ENCODE data around the gene NTRK3. TPM values are rescaled to one million over a fixed set of nuclear protein-coding genes. Genes with fewer than 3 reads are reported as not detected.

The NTRK3 gene
- total RNA-seq, 2 experiments from 2014 or later, result 0.78 TPM; not detected in 1

DNA sequence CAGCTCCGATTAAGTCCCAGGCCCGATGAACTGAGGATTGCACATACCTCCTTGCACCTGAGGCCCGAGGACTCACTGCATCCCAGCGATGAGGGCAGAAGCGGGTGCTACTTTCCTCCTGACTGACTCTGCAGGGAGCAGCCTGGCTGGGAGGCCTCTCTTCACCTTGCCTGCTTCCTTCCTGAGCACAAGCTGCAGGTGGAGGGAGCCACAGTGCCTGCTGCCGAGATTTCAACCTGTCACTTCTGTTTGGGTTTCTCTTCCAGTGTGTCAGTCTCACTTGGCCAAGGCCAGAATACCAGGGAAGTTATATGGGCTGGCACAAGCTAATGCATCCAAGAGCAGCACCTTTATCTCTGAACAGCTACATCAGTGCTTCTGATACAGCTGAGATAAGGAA, 185.4 kb downstream of the NTRK3 start:
- Histone ChIP-seq H3K4me1 (ENCODE audit: insufficient read depth, low read length) (no peaks in the 10 kb centered on the region), H3K27me3 (ENCODE audit: control insufficient read depth in 1 of 2, insufficient read depth in 2 of 2, low read length in 2 of 2) (no peaks in the 10 kb centered on the region), H3K27ac (ENCODE audit: low read depth in 1 of 2, low read length in 2 of 2) (no peak overlapping the region), H3K4me3 (ENCODE audit: low read length) (no peak overlapping the region), H3K36me3 (ENCODE audit: insufficient read depth, low read length) (no peaks in the 10 kb centered on the region), H3K9me3 (ENCODE audit: control insufficient read depth in 1 of 2, insufficient read depth in 1 of 2, low read length in 2 of 2) (no peaks in the 10 kb centered on the region)
- Mint-ChIP-seq H3K4me3 (no peak overlapping the region), H3K36me3 (ENCODE audit: low read depth) (no peaks in the 10 kb centered on the region), H3K27ac (no peak overlapping the region), H3K27me3 (no peaks in the 10 kb centered on the region), H3K9me3 (no peaks in the 10 kb centered on the region), H3K4me1 (ENCODE audit: low read depth) (no peaks in the 10 kb centered on the region)
- intact Hi-C loops (cut with DNase I, micrococcal nuclease), result no loop called here
- ATAC-seq (ENCODE audit: poor library complexity), result no peak
- CTCF ChIA-PET, result no interaction called here
- POLR2A ChIA-PET, result no interaction called here
- TF ChIP-seq, protein P1, sequence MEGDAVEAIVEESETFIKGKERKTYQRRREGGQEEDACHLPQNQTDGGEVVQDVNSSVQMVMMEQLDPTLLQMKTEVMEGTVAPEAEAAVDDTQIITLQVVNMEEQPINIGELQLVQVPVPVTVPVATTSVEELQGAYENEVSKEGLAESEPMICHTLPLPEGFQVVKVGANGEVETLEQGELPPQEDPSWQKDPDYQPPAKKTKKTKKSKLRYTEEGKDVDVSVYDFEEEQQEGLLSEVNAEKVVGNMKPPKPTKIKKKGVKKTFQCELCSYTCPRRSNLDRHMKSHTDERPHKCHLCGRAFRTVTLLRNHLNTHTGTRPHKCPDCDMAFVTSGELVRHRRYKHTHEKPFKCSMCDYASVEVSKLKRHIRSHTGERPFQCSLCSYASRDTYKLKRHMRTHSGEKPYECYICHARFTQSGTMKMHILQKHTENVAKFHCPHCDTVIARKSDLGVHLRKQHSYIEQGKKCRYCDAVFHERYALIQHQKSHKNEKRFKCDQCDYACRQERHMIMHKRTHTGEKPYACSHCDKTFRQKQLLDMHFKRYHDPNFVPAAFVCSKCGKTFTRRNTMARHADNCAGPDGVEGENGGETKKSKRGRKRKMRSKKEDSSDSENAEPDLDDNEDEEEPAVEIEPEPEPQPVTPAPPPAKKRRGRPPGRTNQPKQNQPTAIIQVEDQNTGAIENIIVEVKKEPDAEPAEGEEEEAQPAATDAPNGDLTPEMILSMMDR (IDR thresholded peaks at IDR 0.05), result no peak
- DNase-seq, result no peak

DNA sequence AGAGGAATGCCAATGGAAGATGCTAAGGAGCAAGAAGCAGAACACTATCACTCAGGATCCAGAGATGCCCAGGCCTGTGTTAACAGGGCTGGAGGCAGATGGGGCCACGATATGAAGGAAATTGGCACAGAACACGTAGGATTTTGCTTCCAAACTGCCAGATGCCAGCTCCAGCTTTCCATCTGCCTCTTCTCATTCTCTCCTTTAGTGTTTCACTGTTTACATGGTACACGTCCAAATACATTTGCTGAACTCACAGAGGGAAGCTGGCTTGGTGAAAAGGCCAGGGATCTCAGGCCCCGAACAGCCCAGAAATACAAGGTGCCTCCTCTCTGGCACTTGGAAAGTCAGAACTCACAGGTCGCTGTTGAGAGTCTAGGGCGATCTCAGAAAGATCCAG, 187.0 kb downstream of the NTRK3 start:
- ATAC-seq (ENCODE audit: poor library complexity), result no peak
- Mint-ChIP-seq H3K4me3 (no peak overlapping the region), H3K27me3 (no peaks in the 10 kb centered on the region), H3K9me3 (no peaks in the 10 kb centered on the region), H3K27ac (no peak overlapping the region), H3K36me3 (ENCODE audit: low read depth) (no peaks in the 10 kb centered on the region), H3K4me1 (ENCODE audit: low read depth) (no peaks in the 10 kb centered on the region)
- intact Hi-C loops (cut with DNase I, micrococcal nuclease), result no loop called here
- Histone ChIP-seq H3K4me1 (ENCODE audit: insufficient read depth, low read length) (no peaks in the 10 kb centered on the region), H3K27ac (ENCODE audit: low read depth in 1 of 2, low read length in 2 of 2) (no peak overlapping the region), H3K4me3 (ENCODE audit: low read length) (no peak overlapping the region), H3K9me3 (ENCODE audit: control insufficient read depth in 1 of 2, insufficient read depth in 1 of 2, low read length in 2 of 2) (no peaks in the 10 kb centered on the region), H3K27me3 (ENCODE audit: control insufficient read depth in 1 of 2, insufficient read depth in 2 of 2, low read length in 2 of 2) (no peaks in the 10 kb centered on the region), H3K36me3 (ENCODE audit: insufficient read depth, low read length) (no peaks in the 10 kb centered on the region)
- CTCF ChIA-PET, result no interaction called here
- DNase-seq, result no peak
- POLR2A ChIA-PET, result no interaction called here
- TF ChIP-seq, protein P1 (IDR thresholded peaks at IDR 0.05), result no peak

DNA sequence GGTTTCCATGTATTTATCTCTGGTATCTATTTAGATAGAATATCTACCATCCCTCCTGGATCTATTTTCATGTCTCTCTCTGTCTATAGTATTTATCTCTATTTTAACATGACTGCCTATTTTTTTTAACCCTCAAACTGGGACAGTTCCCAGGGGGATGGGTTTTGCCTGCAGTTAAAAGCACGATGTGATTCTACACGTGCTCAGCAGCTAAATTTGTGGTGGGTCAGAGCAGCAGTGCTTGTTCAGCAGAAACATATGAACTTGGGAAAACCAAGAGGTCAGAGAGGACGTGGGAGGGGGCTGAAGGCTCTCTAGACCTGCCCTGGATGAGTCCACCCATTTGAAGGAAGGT, 189.2 kb downstream of the NTRK3 start:
- H3K4me3 Mint-ChIP-seq, result no peak overlapping the region
- DNase-seq (no peak), ATAC-seq (ENCODE audit: poor library complexity) (no peak)
- intact Hi-C loops (cut with DNase I, micrococcal nuclease), result no loop called here
- no peaks in the 10 kb centered on the region for H3K4me1 Mint-ChIP-seq (ENCODE audit: low read depth)
- Histone ChIP-seq H3K36me3 (ENCODE audit: insufficient read depth, low read length) (no peaks in the 10 kb centered on the region), H3K27me3 (ENCODE audit: control insufficient read depth in 1 of 2, insufficient read depth in 2 of 2, low read length in 2 of 2) (no peaks in the 10 kb centered on the region), H3K4me3 (ENCODE audit: low read length) (no peak overlapping the region), H3K9me3 (ENCODE audit: control insufficient read depth in 1 of 2, insufficient read depth in 1 of 2, low read length in 2 of 2) (no peaks in the 10 kb centered on the region), H3K4me1 (ENCODE audit: insufficient read depth, low read length) (no peaks in the 10 kb centered on the region), H3K27ac (ENCODE audit: low read depth in 1 of 2, low read length in 2 of 2) (no peak overlapping the region)
- no peaks in the 10 kb centered on the region for H3K27me3 Mint-ChIP-seq
- no peaks in the 10 kb centered on the region for H3K9me3 Mint-ChIP-seq
- POLR2A ChIA-PET, result no interaction called here
- H3K27ac Mint-ChIP-seq, result no peak overlapping the region
- H3K36me3 Mint-ChIP-seq (ENCODE audit: low read depth), result no peaks in the 10 kb centered on the region
- CTCF ChIA-PET, result no interaction called here
- TF ChIP-seq, protein P1 (IDR thresholded peaks at IDR 0.05), result no peak

All from CD4-positive, alpha-beta T cell (primary cell).